GM19395 (cell line): ENCODE measurements around the gene DLGAP5.

ENCODE experiments used
- ATAC-seq: cut with Tn5 transposase; IDR thresholded peaks from one replicate; pipeline ENCODE4 v1.9.1; 2021; ENCODE audit warnings: mild to moderate bottlenecking, moderate library complexity; ENCODE audit not compliant: unreplicated experiment

Gene DLGAP5

GRCh38 chr14:55131370-55132137, 59.8 kb downstream of the DLGAP5 start:
- ATAC-seq: no peak

GRCh38 chr14:55130196-55130550, 61.2 kb downstream of the DLGAP5 start:
- no peak for ATAC-seq

- peak; percentile 64 for ATAC-seq
These were observed 61.8 kb downstream of the DLGAP5 start for GRCh38 chr14:55129428-55130195.

GRCh38 chr14:55129086-55129427, 62.3 kb downstream of the DLGAP5 start, which contains the start of gene LGALS3:
TSS of gene LGALS3 (plus strand) at chr14:55129252. CDS start at chr14:55137374, 8,122 bp downstream.
- ATAC-seq: peak; percentile 68

- no peak for ATAC-seq
These were observed 62.8 kb downstream of the DLGAP5 start for GRCh38 chr14:55128386-55129085.

- ATAC-seq: no peak
These were observed 63.9 kb downstream of the DLGAP5 start for GRCh38 chr14:55127460-55127951.

GRCh38 chr14:55126932-55127459, 64.4 kb downstream of the DLGAP5 start:
- ATAC-seq: no peak

GRCh38 chr14:55126034-55126433, 65.4 kb downstream of the DLGAP5 start:
- no peak for ATAC-seq

GRCh38 chr14:55125403-55125802, 66.0 kb downstream of the DLGAP5 start:
- ATAC-seq: no peak

- ATAC-seq: no peak
These were observed 66.5 kb downstream of the DLGAP5 start for GRCh38 chr14:55124774-55125386.

GRCh38 chr14:55123852-55124639, 67.3 kb downstream of the DLGAP5 start:
- no peak for ATAC-seq

GRCh38 chr14:55123101-55123500, 68.3 kb downstream of the DLGAP5 start:
- ATAC-seq: no peak

GRCh38 chr14:55122440-55122986, 68.9 kb downstream of the DLGAP5 start:
- ATAC-seq: no peak

- no peak for ATAC-seq
These were observed 69.6 kb downstream of the DLGAP5 start for GRCh38 chr14:55121628-55122439.

GRCh38 chr14:55120571-55121495, 70.6 kb downstream of the DLGAP5 start:
- no peak for ATAC-seq

- ATAC-seq: no peak
These were observed 72.6 kb downstream of the DLGAP5 start for GRCh38 chr14:55118761-55119160.

GRCh38 chr14:55117803-55118441, 73.5 kb downstream of the DLGAP5 start:
- no peak for ATAC-seq
